GM21367 (cell line): Measurements from ENCODE around the gene CHRNB4.
"Not testable (repeated sequence)": the region's sequence is repeated elsewhere in the genome, so short reads cannot be mapped to it uniquely, and the experiment has no call there.

Source experiments
- ATAC-seq: cut with Tn5 transposase; IDR thresholded peaks from one replicate; pipeline ENCODE4 v1.9.1; 2021; ENCODE audit not compliant: unreplicated experiment

CHRNB4 gene, protein sequence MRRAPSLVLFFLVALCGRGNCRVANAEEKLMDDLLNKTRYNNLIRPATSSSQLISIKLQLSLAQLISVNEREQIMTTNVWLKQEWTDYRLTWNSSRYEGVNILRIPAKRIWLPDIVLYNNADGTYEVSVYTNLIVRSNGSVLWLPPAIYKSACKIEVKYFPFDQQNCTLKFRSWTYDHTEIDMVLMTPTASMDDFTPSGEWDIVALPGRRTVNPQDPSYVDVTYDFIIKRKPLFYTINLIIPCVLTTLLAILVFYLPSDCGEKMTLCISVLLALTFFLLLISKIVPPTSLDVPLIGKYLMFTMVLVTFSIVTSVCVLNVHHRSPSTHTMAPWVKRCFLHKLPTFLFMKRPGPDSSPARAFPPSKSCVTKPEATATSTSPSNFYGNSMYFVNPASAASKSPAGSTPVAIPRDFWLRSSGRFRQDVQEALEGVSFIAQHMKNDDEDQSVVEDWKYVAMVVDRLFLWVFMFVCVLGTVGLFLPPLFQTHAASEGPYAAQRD

GRCh38 chr15:78641102-78641748, at the start of gene CHRNB4:
CHRNB4 (minus strand) TSS chr15:78641210; CDS start chr15:78641133, 77 bp downstream.
- ATAC-seq: no peak

- ATAC-seq: no peak
These were observed 48.6 kb upstream of the CHRNB4 start for GRCh38 chr15:78689626-78690025.

DNA sequence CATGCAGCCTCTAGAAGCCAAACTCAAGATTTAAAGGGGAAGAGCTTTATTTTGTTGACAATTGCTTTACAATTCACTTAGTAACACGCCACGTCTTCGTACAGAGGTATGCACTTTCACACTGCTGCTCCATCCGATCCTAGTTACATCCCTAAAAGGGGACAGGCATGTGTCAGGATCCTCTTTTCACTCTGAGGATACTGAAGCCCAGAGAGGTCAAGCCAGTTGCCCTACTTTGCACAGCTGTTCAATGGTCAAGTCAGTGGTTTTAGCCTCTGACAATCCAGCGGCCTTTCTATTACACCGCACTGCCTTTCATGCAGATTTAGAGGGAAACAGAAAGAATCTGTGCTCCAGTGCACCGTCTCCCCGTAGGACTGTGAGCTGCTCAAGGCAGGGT, 44.9 kb upstream of the CHRNB4 start:
- no peak for ATAC-seq

DNA sequence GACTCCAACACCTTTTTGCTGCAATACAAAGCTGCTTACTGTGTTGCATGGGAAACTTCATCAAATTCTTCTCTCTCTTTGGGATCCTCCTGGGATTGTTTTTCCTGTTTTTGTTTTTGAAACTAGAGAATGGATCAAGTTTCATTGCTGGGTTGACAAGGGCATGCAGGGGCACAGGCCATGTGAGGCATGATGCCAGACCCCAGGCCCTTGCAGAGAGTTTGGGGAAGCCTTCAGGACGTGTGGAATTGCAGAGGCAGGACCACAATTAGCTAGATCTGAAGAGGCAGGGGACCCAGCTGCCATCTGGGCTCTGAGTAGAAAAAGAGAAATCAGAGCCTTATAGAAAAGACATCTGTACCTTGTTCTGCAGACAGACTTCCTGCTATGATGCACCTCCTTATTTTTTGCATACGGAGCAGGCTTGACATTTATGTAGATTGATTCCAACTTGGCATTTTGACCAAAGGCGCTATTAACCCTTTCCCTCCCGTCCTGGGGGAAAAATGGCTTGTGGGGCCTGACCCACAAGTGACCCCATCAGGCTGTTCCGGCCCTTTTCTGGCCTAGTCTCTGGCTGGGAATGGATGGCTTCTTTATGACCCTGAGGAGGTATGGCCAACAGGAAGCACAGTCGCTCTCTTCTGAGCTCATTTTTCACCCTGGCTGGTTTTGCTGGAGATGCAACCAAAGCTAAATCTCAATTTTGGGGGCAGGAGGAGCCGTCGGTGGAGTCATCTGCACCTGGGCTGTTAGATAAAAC, 44.3 kb upstream of the CHRNB4 start:
- ATAC-seq: no peak

GRCh38 chr15:78684657-78685056, 43.6 kb upstream of the CHRNB4 start:
- ATAC-seq: no peak

GRCh38 chr15:78683599-78683998, 42.6 kb upstream of the CHRNB4 start:
- not testable (repeated sequence) for ATAC-seq

DNA sequence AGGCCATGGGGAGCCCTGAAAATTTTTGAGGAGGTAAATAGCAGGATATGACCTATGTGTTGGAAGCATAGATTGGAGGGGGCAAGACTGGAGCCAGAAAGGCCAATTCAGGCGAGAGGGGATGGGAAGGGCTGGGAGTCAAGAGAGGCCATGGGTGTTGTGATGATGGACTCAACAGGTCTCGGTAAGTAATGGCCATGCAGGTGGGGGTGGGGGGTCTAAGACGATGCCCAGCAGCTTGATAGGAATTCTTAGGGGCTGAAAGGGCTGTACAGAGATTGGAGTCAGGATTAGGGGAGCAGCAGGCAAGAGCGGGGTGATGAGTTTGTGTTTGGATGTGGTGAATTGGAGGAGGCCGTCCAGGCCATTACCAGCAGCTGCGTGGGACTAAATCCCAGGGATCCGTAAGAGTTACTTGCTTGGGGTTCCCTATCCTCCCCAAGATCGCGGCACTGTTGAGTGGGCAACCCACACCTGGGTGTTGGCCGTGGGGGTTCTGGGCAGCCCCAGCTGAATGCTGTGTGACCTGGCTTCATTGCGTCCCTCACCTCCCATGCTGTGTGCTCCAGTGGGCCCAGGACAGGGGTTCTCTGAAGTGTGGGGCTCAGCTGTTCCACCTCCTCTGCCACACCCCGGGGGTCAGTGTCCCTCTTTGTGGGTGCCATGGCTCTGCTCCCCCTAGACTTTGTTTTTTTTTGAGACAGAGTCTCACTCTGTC, 41.8 kb upstream of the CHRNB4 start:
- no peak for ATAC-seq

GRCh38 chr15:78682004-78682651, 41.1 kb upstream of the CHRNB4 start:
- ATAC-seq: no peak

DNA sequence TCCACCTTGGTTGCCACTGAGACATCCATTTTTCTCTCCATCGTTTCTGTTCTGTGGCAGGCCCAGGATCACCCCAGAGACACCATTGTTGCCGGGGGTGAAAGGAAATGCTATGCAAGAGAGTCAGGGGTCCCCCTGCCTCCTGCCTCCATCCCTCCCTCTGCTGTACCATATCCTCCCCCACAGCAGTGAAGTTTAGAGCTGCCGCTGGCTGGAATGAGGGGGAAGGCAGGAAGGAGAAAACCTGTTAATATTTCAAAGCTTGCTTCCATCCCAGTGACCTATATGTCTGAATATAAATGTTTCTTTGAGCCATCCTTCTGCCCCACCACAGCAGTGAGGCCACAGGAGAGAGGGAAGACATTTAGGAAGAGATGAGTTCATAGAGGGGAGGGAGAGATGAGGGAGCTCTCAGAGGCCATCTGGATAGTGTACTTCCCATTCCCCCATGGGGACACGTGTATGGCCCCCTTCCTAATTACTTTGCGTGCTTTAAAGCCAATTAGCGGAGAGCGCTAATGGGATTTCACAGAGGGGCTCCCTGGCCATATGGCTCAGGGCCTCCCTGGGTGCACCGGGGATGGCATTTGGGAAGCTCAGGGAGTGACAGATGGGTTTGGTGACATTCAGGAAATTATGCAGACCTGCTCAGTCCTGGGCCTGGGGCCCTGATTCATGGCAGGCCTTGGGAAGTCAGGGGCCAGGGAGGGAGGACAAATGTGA, 40.4 kb upstream of the CHRNB4 start:
- no peak for ATAC-seq

DNA sequence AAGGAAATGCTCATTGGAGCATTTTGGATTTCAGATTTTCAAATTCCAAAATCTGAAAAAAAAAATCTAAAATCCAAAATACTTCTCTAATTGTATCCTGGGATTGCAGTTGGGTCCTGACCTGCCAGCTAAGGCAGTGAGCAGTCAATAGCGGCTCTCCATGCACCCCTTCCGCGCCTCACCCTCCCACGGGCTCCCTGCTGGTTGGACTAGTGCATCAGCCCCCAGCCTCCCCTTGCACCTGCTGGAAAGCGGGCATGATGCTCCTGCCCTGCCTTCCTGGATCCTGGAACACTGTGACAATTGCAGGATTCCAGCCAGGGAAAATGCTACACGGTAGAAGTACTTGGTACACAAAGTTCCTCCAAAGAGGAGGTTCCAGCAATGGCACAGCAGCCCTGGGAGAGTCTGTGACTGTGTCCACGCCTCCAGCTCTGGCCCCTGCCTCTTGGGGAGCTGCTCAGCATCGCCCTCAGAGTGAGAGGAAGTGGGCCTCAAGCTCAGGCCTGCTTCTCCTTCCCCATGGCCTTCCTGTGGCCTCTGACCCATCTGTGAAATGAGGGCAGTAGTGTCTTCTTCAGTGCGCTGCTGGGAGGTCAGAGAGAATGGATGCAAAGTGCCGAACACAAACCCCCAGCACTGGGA, 39.5 kb upstream of the CHRNB4 start:
- no peak for ATAC-seq

DNA sequence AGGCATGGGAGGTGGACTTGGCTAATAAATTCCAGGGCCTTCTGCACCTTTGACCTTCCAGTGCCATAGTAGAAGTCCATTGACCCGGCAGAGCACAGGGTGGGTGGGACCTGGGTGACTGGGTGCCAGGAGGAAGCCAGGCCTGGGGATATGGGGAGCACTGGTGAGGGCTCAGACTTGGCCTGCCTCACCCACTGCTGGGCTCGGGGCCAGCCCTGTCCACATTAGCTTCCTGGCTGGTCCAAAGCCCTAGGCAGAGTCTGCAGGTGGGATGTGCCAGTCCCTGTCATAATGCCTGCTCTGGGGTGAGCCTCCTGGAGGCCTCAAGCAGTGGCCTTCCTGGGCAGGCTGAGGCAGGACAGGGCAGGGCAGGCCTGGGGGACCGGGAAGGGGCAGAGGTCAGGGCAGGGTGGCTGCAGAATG, 38.1 kb upstream of the CHRNB4 start:
- ATAC-seq: no peak

DNA sequence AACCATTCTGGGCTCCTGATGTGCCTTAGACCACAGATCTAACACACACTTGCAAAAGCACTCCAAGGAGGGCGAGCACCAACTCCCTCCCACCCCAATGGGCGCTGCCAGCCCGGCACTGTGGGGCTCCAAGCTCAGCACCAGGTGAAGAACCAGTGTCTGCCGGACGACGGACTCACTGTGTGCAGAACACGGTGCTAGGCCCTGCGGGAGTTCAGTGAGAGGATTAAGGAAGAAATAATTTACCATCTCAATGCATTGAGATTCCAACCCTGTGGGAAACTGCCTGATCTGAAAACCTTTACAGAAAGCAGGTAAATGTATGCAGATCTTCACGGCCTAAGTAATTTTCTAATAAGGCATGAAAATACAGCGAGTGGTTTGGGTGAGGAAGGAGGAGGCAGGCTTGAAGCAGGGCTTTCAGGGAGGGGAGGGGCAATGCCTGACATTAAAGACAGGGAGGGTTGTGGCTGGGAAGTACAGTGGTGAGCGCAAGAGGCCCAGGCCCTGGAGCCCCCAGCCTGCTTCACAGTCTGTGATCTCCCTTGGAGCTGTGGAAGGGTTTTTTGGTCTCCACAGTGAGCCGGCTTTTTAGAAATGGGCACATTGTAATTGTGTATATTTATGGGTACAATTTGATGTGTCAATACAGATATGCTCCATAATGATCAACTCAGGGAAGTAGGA, 35.6 kb upstream of the CHRNB4 start:
- no peak for ATAC-seq

GRCh38 chr15:78675617-78676360, 34.8 kb upstream of the CHRNB4 start:
- no peak for ATAC-seq

- ATAC-seq: no peak
These were observed 34.2 kb upstream of the CHRNB4 start for GRCh38 chr15:78675206-78675605.

GRCh38 chr15:78673917-78674444, 33.0 kb upstream of the CHRNB4 start:
- ATAC-seq: no peak

DNA sequence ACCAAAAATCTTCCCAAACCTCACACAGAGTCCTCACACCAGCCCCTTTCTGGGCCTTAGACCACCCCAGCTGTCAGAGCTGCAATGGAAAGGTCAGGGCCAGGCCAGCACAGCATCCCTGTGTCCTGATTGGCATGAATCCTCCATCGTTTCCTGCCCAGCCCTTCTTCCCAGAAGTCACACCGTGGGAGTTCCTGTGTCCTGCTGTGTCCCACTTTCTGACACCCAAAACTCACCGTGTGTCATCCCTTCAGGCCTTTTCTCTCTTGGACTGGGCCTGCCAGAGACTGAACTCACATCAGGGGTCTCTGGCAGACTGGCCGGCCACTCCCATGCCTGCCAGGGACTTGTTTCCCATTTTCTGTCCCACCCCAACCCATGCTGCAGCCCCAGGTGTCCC, 32.5 kb upstream of the CHRNB4 start:
- no peak for ATAC-seq

DNA sequence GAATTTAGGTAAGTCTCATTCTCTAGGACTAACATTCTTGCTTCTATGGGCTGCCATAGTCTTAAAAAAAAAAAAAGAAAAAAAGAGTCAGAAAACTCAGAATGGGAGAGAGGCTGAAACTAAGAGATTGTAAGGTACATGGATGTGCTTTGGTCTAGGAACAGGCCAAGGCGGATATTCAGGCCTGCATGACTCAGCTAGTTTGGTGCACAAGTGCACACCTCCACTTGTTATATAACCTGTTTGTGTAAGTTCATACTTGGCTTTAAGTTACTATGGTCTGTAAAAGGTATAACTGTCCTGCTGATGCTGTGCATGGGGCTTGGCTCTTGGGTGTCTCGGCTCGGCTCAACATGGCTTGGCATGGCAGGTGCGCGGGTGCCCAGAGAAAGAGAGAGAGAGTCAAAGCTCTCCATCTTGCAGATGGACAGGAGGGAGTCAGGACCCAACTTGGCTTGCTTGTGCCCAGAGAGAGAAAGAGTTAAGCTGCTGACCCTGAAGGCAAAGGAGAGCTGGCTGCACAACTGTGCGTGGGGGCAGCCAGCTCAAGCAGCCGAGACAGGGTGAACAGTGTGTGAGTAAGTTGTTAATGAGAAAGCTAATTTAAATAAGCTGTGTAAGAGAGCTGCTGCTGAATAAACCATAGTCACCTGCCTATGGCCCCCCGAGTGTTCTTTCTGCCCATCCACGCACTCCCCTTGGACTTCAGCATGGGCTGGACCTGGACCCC, 31.4 kb upstream of the CHRNB4 start:
- no peak for ATAC-seq
